Right hindlimb (tissue), 1 donor: Measurements from ENCODE around the gene SEMA4F.
A peak's percentile ranks its signal among the peaks of the same experiment; 100 is the strongest.
"Not testable (repeated sequence)": the region's sequence is repeated elsewhere in the genome, so short reads cannot be mapped to it uniquely, and the experiment has no call there.

Experiments used
- DNase-seq: peaks from one replicate; pipeline ENCODE4 v3.0.0-alpha.2; 2018

SEMA4F gene

DNA sequence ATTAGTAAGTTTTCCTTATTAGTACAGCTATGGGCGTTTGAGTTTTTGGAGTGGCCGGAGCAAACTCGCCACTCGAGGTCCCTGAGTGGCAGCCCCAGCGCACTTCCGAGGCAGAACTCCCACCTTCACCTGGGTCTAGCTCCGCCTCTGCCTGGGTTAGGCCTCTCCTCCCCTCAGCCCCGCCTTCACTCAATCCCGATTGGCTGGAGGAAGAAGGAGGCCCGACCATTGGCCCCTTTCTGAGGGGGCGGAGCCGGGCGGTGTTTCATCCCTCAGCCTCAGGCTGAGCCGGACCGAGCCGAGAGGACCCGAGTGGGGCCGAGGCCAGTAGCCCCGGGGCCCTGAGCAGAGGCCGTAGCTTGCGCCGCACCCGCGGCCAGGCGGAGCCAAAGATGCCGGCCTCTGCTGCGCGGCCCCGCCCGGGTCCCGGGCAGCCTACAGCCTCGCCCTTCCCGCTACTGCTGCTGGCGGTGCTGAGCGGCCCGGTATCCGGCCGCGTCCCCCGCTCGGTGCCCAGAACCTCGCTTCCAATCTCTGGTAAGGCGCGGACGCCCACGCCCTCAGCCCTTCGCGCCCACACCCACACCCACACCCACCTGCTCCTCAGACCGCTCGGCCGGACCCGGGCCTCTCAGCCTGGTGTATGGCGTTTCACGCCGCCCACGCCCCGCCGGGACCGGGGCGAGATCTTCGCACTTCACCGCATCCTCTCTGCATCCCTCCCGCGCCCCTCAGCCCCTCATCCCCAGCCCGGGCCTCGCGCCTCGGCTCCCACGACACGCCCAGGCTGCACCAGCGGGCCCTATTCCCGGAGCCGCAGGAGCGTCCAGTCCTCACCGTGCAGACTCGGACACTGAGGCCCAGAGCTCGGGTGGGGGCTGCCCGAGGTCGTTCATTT is at the start of gene SEMA4F:
SEMA4F (plus strand) TSS at position 263 of the 898 bp plus-strand sequence; CDS start at position 393, 130 bp downstream.
- DNase-seq = peak; percentile 98

DNA sequence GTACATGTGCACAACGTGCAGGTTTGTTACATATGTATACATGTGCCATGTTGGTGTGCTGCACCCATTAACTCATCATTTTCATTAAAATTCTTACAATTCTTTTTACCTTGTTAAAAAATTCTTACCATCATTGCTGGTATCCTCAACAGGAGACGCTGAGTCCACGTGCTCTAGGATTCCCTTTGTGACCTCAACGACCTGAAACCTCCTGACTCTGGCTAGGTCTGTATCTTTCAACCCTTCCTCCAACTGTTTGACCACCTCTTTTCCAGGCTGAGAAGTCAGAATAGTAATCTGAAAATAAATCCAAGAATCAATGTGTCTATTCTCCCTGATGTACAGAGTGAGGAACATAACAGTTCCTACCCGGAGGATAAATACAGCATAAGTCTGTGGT is 47.1 kb upstream of the SEMA4F start:
- DNase-seq = no peak

DNA sequence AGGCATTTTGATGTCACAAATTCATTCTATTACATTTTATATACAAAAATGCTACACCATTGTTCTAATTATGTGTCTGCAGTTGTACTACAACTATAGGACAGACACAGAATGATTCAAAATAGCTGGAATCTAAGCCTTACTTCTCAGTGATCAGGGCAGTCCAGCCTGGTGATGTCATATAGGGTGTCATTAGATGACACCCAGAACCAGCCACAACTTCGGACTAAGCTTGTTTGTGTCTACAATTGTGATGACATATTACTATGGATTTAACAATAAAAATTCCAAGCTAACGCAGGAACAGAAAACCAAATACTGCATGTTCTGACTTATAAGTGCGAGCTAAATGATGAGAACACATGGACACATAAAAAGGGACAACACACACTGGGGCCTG is 36.9 kb upstream of the SEMA4F start:
- DNase-seq = no peak

DNA sequence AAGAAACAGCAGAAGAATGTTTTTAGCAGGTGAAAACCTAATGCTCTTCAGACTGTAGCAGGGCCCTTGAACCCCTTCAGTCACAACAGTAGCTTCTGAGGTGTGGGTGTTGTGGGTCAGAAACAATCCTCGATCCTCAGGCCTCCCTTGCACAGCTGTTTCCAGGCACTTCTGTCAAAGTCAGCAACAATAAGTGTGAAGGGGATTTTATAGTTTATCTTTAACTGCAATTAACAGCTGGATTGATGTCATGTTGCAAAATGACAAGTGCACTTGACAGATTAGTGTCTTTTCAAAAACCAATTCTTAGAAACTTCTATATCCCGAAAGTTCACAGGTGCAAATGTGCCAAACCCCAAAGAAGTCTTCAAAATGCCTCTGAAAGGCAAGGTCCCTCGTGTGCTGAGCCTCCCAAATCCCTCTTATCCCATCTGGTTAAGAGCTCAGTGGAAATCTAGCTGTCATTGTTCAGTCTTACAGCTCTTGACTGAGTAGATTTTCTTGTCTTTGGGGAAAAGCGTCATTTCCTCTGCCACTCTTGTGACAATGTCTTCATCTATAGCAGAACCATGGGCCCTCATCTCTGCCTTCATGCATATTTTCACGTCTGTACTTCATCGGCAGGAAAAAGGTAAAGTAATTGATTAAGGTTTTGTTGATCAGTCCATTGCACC is 35.5 kb upstream of the SEMA4F start:
- no peak for DNase-seq

DNA sequence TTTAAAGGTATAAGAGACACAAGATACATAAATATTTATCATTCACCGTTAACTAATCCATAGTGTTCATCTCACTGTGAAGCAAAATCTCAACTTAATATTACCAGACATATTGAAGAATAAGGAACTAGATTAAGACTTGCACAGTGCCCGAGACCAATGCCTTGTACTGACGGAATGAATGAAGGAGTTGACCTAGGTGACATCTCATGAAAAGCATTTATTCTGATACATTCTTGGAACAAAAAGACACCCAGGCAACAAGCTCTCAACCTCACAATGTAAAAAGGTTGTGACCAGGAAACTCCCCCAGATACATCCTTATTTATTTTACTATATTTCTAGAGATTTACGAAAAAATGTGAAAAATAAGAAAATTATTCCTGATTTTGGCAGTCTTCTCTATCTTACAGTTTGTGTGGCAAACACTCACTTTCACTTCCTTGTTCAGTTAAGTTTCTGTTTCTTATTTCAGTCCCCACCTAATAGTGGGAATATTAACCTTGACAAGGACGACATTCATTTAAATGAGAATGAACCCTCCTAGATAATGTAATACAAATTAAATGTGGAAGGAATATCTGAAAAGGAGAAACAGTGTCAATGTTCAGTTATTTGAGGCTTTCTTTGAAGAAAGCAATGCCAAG is 34.3 kb upstream of the SEMA4F start:
- no peak for DNase-seq

DNA sequence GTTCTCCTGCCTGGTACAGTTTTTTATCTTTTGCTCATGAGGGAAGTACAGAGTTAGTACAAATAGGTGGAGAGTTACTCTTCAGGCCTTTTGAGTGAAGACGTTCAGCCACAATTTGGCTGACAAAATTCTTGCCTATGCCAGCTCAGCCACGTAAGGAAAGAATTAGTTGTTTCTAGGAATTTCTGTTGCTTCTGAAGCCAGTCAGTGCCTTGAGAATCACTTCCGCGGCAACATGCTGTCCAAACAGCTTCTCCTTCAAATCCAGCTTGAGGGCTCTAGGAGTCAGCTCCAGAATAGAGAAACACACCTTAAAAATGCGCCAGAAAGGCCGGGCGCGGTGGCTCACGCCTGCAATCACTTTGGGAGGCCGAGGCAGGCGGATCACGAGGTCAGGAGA is 33.4 kb upstream of the SEMA4F start:
- DNase-seq = peak; percentile 27

DNA sequence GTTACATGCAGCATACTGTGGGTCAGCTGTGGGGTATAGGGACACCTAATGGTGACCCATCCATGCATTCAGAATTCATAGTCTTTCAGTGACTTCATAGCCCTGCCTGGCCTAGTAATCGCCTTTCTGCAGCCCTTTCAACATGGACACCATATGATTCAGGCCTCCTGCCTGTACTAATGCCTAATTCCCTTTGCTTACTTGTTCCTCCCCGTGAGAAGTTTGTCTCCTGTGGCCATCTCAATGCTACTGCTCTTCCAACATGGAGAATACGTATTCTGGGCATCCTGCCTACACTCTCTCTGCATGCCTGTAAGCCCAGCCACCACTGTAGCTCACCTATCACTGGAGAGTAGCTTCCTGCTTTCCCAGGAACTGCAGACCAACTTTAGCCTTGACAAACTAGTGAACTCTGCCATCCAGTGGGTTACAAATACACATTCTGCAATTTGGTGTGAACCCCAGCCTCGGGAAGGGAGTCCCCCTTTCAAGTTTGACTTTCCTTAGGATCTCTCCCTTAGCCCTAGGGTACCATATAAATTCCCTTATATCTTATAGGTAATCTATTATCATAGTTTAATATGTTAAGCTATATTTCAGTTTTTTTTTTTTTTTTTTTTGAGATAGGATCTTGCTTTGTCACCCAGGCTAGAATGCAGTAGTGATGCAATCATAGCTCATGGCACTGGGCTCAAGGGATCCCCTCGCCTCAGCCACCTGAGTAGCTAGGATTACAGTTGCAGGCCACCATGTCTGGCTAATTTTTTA is 28.2 kb upstream of the SEMA4F start:
- no peak for DNase-seq

DNA sequence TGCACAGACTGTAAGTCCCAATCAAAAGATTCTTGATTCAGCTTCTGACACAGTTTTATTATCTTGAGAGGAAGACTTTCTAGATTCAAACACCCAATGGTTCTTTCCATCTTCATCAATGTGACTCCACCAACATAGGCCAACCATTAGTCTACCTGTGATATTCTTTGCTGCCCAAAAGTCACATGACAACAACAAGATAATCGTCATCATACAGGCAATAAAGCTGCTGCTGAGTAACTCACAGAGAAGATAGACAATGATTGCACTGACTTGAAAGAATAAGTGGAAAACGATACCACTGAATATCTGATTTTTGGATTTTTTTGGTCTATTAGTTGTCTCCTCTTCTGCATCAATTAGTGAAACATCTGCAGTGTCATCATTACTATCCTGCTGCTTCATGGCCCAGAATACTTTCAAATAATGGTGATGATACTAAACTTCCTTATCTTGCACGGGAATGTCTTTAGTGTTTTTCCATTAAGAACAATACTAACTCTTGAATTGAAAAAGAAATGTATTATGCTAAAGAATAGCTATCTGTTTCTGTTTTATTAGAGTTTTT is 25.4 kb upstream of the SEMA4F start:
- no peak for DNase-seq

DNA sequence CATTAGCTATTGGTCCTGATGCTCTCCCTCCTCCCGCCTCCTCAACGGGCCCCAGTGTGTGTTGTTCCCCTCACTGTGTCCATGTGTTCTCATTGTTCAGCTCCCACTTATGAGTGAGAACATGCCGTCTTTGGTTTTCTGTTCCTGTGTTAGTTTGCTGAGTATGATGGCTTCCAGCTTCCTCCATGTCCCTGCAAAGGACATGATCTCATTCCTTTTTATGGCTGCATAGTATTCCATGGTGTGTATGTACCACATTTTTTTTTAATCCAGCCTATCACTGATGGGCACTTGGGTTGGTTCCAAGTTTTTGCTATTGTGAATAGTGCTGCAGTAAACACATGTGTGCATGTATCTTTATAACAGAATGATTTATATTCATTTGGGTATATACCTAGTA is 23.6 kb upstream of the SEMA4F start:
- DNase-seq = not testable (repeated sequence)

GRCh38 chr2:74632209-74632938 is 21.7 kb upstream of the SEMA4F start:
- DNase-seq = no peak

DNA sequence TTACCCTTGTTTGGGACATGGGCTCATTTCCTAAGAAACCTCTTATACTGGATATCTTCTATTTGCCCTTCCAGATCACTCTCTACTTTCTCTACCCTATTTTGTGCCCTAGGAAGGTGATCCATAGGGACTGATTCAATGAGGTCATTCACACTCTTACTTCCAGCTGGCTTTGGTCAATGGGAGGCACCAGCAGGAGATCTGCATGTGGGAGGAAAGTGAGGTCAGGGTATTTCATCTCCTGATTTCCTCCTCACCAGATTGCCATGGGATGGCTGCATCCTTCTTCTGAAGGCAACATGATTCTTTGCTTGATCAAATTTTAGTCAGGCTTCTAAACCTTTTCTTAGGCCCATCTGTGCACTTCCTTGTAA is 21.1 kb upstream of the SEMA4F start:
- DNase-seq = no peak

GRCh38 chr2:74639550-74639949 is 14.5 kb upstream of the SEMA4F start:
- DNase-seq = no peak

DNA sequence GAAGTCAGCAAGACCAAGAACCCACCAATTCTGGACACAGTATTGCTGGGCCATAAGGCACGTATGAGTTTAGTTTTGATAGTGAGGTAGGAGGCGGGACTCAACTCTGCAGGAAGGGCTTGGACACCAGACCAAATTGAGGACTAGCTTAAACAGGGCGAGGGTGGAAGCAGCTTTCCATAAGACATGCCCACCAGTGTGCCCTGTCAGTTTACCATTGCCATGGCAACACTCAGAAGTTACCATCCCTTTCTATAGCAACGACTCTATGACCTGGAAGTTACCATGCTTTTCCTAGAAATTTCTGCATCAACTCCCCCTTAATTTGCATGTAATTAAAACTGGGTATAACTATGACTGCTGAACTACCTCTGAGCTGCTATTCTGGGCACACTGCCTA is 8.7 kb upstream of the SEMA4F start:
- no peak for DNase-seq

DNA sequence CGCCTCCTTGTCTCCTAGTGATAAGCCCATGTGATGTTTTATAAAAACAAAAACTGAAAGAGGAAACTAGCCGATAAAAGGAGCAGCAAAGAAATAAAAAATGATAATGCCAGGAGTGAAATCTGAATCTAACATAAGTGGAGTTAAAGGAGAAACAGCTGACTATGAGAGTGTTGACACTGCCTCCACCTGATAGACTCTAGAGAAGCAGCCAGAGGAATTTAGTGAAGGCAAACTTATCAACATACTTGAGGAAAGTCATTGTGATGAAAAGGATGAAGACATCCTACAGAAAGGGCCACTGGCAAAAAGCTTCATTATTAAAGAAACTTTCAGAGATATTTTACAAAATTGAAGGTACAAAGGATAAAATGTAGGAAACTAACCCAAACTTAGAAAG is 7.8 kb upstream of the SEMA4F start:
- no peak for DNase-seq

- no peak for DNase-seq
These were observed 7.1 kb upstream of the SEMA4F start for GRCh38 chr2:74646834-74647482.

DNA sequence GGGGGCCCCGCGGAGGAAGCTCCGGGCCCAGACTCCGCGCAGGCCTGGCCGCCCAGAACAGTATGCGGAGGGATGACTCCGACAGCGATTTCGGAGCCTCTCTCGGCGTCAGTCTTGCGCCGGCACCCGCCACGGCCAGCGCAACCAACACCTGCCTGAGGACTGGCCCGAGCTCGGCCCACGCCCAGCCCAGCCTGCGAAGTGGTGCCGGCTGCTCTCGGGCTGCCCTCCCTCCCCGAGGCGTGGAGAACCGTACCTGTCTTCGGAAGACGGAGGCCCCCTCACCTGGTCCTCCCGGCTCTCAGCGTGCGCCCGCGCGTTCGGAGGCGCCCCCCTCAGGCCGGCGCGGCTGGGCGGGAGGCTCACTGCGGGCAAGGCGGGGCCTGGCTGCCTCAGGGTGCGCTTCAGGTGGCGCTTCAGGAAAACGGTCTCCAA is 6.0 kb upstream of the SEMA4F start, which contains the start of gene M1AP:
M1AP (minus strand) TSS at position 322 of the 435 bp plus-strand sequence. CDS start 8,055 bp downstream, outside the sequence.
- no peak for DNase-seq

- no peak for DNase-seq
These were observed 460 bp upstream of the SEMA4F start for GRCh38 chr2:74653589-74653984.

GRCh38 chr2:74655579-74655978 is 1.5 kb downstream of the SEMA4F start:
- DNase-seq = no peak

GRCh38 chr2:74658516-74658915 is 4.5 kb downstream of the SEMA4F start:
- no peak for DNase-seq

DNA sequence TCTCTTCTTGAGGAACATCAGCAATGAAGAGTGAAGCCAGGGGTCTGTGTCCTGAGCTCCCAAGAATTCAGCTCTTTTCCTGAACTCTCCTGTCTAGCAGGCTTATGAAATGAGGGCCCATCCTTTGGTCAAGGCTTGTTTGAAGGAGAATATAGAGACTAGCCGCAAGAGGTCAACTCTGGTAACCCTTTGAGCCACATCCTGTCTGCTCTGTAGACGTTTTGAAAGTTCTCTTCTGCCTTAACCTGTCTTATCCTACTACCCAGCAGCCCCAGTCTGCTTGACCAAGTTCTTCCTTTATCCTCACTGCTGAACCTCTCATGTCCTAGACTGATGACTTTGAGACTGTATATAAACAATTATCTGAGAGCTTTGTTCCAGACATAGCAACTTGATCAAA is 5.4 kb downstream of the SEMA4F start:
- no peak for DNase-seq

DNA sequence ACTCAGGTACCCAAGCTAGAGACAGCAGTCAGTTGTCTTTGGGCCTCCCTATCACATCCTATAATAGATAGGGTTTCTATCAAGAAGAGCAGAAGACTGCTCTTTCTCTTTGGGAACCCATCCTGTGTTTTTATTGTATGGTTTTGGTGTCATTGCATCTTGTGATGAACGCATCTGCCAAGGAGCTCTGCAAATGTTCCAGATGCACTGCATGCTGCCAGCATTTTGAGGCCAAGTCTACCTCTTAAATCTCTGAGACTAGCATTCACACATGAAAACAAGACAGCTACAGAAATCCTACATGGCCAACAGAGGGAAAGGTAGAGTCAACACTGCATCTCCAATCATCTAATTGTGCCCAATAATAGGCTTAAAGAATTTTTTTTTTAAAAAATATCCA is 14.0 kb downstream of the SEMA4F start:
- DNase-seq = no peak
